ENCODE data around the gene ZDHHC14.
A peak's percentile ranks its signal among the peaks of the same experiment; 100 is the strongest.

The ZDHHC14 gene

GRCh38 chr6:157607317-157608109, 226.5 kb downstream of the ZDHHC14 start:
- H3K9me3 Mint-ChIP-seq: no peaks in the 10 kb centered on the region
- H3K27me3 Mint-ChIP-seq: no peaks in the 10 kb centered on the region
- H3K4me3 Mint-ChIP-seq: peak overlapping the region; percentile 3 to 58
- DNase-seq: no peak
- H3K4me1 Mint-ChIP-seq: peaks cover 55 to 65% of the 10 kb centered on the region in 2 donors
- peak overlapping the region; percentile 60 for H3K27ac Mint-ChIP-seq
- ATAC-seq (replicated peaks): peak; percentile 71 to 78
- peaks cover 24 to 26% of the 10 kb centered on the region in 2 donors for H3K36me3 Mint-ChIP-seq

GRCh38 chr6:157608221-157609075, 227.5 kb downstream of the ZDHHC14 start:
- ATAC-seq (replicated peaks) (no peak), DNase-seq (no peak)
- Mint-ChIP-seq H3K36me3 (peaks cover 24 to 26% of the 10 kb centered on the region in 2 donors), H3K4me1 (peaks cover 50 to 66% of the 10 kb centered on the region in 2 donors), H3K4me3 (no peak overlapping the region), H3K27ac (peak overlapping the region; percentile 80), H3K9me3 (no peaks in the 10 kb centered on the region), H3K27me3 (no peaks in the 10 kb centered on the region)

- peaks cover 24 to 26% of the 10 kb centered on the region in 2 donors for H3K36me3 Mint-ChIP-seq
- H3K27ac Mint-ChIP-seq: peak overlapping the region; percentile 82
- no peaks in the 10 kb centered on the region for H3K9me3 Mint-ChIP-seq
- DNase-seq: no peak
- H3K4me3 Mint-ChIP-seq: no peak overlapping the region
- no peaks in the 10 kb centered on the region for H3K27me3 Mint-ChIP-seq
- peaks cover 51 to 71% of the 10 kb centered on the region in 2 donors for H3K4me1 Mint-ChIP-seq
- no peak for ATAC-seq (replicated peaks)
Measured at GRCh38 chr6:157609117-157609516, 228.1 kb downstream of the ZDHHC14 start.

- H3K4me3 Mint-ChIP-seq: no peak overlapping the region
- ATAC-seq (replicated peaks) (no peak), DNase-seq (no peak)
- peak overlapping the region; percentile 82 for H3K27ac Mint-ChIP-seq
- no peaks in the 10 kb centered on the region for H3K27me3 Mint-ChIP-seq
- H3K9me3 Mint-ChIP-seq: no peaks in the 10 kb centered on the region
- H3K36me3 Mint-ChIP-seq: peaks cover 24 to 26% of the 10 kb centered on the region in 2 donors
- peaks cover 54 to 76% of the 10 kb centered on the region in 2 donors for H3K4me1 Mint-ChIP-seq
Measured at GRCh38 chr6:157609556-157609955, 228.6 kb downstream of the ZDHHC14 start.

GRCh38 chr6:157610451-157610999, 229.5 kb downstream of the ZDHHC14 start:
- H3K4me3 Mint-ChIP-seq: no peak overlapping the region
- no peaks in the 10 kb centered on the region for H3K27me3 Mint-ChIP-seq
- no peak overlapping the region for H3K27ac Mint-ChIP-seq
- peaks cover 24 to 27% of the 10 kb centered on the region in 2 donors for H3K36me3 Mint-ChIP-seq
- no peaks in the 10 kb centered on the region for H3K9me3 Mint-ChIP-seq
- peaks cover 61 to 85% of the 10 kb centered on the region in 2 donors for H3K4me1 Mint-ChIP-seq
- ATAC-seq (replicated peaks) (no peak), DNase-seq (no peak)

- no peak for DNase-seq
- Mint-ChIP-seq H3K4me3 (no peak overlapping the region), H3K27me3 (no peaks in the 10 kb centered on the region), H3K36me3 (peaks cover 28 to 35% of the 10 kb centered on the region in 2 donors), H3K4me1 (peaks cover 60 to 89% of the 10 kb centered on the region in 2 donors), H3K27ac (no peak overlapping the region), H3K9me3 (no peaks in the 10 kb centered on the region)
- ATAC-seq (replicated peaks): no peak
Measured at GRCh38 chr6:157611406-157611805, 230.4 kb downstream of the ZDHHC14 start.

- peaks cover 49 to 73% of the 10 kb centered on the region in 2 donors for H3K4me1 Mint-ChIP-seq
Measured at GRCh38 chr6:157613011-157613522, 232.1 kb downstream of the ZDHHC14 start.

GRCh38 chr6:157614026-157614568, 233.1 kb downstream of the ZDHHC14 start:
- peak overlapping the region in 1 of 2 donors; percentile 6 for H3K4me3 Mint-ChIP-seq
- ATAC-seq (replicated peaks) (peak; percentile 81 to 83), DNase-seq (no peak)
- H3K9me3 Mint-ChIP-seq: no peaks in the 10 kb centered on the region
- H3K36me3 Mint-ChIP-seq: peaks cover 21 to 32% of the 10 kb centered on the region in 2 donors
- H3K4me1 Mint-ChIP-seq: peaks cover 39 to 62% of the 10 kb centered on the region in 2 donors
- H3K27ac Mint-ChIP-seq: peak overlapping the region; percentile 84
- no peaks in the 10 kb centered on the region for H3K27me3 Mint-ChIP-seq

More at GRCh38 chr6:157613011-157613522, 232.1 kb downstream of the ZDHHC14 start:
- DNase-seq (no peak), ATAC-seq (replicated peaks) (no peak)
- no peaks in the 10 kb centered on the region for H3K27me3 Mint-ChIP-seq
- H3K27ac Mint-ChIP-seq: no peak overlapping the region
- H3K36me3 Mint-ChIP-seq: peaks cover 26 to 36% of the 10 kb centered on the region in 2 donors
- H3K9me3 Mint-ChIP-seq: no peaks in the 10 kb centered on the region
- H3K4me3 Mint-ChIP-seq: no peak overlapping the region

GRCh38 chr6:157615420-157615769, 234.4 kb downstream of the ZDHHC14 start:
- Mint-ChIP-seq H3K36me3 (peaks cover 17 to 33% of the 10 kb centered on the region in 2 donors), H3K4me1 (peaks cover 33 to 51% of the 10 kb centered on the region in 2 donors), H3K27me3 (no peaks in the 10 kb centered on the region), H3K27ac (peak overlapping the region; percentile 79), H3K4me3 (peak overlapping the region in 1 of 2 donors; percentile 5), H3K9me3 (no peaks in the 10 kb centered on the region)
- DNase-seq (no peak), ATAC-seq (replicated peaks) (peak; percentile 56 to 74)

- Mint-ChIP-seq H3K36me3 (peaks cover 17 to 35% of the 10 kb centered on the region in 2 donors), H3K4me3 (no peak overlapping the region), H3K9me3 (no peaks in the 10 kb centered on the region), H3K27ac (peak overlapping the region; percentile 79), H3K4me1 (peaks cover 31 to 45% of the 10 kb centered on the region in 2 donors), H3K27me3 (no peaks in the 10 kb centered on the region)
- no peak for DNase-seq
- ATAC-seq (replicated peaks): no peak
Measured at GRCh38 chr6:157615951-157616350, 235.0 kb downstream of the ZDHHC14 start.

GRCh38 chr6:157620944-157621343, 240.0 kb downstream of the ZDHHC14 start:
- DNase-seq (no peak), ATAC-seq (replicated peaks) (no peak)

GRCh38 chr6:157621406-157621805, 240.4 kb downstream of the ZDHHC14 start:
- Mint-ChIP-seq H3K27ac (no peak overlapping the region), H3K4me3 (no peak overlapping the region), H3K36me3 (peaks cover 28 to 50% of the 10 kb centered on the region in 2 donors), H3K9me3 (peaks cover 7 to 8% of the 10 kb centered on the region in 2 donors), H3K27me3 (no peaks in the 10 kb centered on the region), H3K4me1 (peaks cover under 1 to 9% of the 10 kb centered on the region in 2 donors)
- DNase-seq (no peak), ATAC-seq (replicated peaks) (no peak)

More at GRCh38 chr6:157620944-157621343, 240.0 kb downstream of the ZDHHC14 start:
- Mint-ChIP-seq H3K36me3 (peaks cover 31 to 54% of the 10 kb centered on the region in 2 donors), H3K27ac (no peak overlapping the region), H3K4me3 (no peak overlapping the region), H3K9me3 (peaks cover 7 to 8% of the 10 kb centered on the region in 2 donors), H3K27me3 (no peaks in the 10 kb centered on the region), H3K4me1 (peaks cover 5 to 12% of the 10 kb centered on the region in 2 donors)

- peaks cover 28 to 50% of the 10 kb centered on the region in 2 donors for H3K36me3 Mint-ChIP-seq
- no peak for ATAC-seq (replicated peaks)
- no peak for DNase-seq
- H3K4me1 Mint-ChIP-seq: peaks cover 0 to 9% of the 10 kb centered on the region in 2 donors
- H3K27me3 Mint-ChIP-seq: no peaks in the 10 kb centered on the region
- H3K27ac Mint-ChIP-seq: no peak overlapping the region
- no peak overlapping the region for H3K4me3 Mint-ChIP-seq
- peaks cover 7 to 8% of the 10 kb centered on the region in 2 donors for H3K9me3 Mint-ChIP-seq
Measured at GRCh38 chr6:157622427-157622826, 241.4 kb downstream of the ZDHHC14 start.

Data from stimulated activated naive B cell treated with anti-CD40 and anti-IgM and Interleukin-4, amounts not matched to agents 10 μg/mL and 1 μg/mL and 100 μg/mL, for 72 hours (primary cell).